ENCODE results near the gene CDC20B. TPM values are rescaled to one million over a fixed set of nuclear protein-coding genes. Genes with fewer than 3 reads are reported as not detected.

Gene CDC20B
- total RNA-seq, 1 experiment from 2014 or later: 0.08 TPM

DNA sequence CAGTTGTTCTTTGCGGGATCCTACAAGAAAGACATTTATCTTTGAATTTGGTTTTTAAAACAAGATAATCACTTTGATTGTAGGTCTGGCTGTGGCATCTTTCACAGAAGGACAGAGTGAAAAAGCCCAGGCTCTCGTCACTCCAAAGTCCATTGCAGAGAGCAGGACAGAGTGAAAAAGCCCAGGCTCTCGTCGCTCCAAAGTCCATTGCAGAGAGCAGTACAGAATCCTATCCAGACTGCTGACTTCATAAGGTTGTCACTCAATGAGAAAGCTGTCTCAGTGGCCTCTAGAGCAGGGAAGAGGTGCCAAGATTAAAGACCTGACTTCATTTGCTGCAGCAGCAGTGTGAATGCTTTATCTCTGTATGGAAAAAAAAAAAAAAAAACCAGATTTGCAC is 29.4 kb downstream of the CDC20B start:
- DNase-seq (ENCODE audit: low read depth, low spot score): no peak
- H3K27me3 ChIP-seq (ENCODE audit: control insufficient read depth, insufficient read depth, low read length): peaks cover 9% of the 10 kb centered on the region
- ChIA-PET CTCF (interaction anchor here (0.6 to 0.7 kb wide), 2 partner anchors 24 to 519 kb away, joined by 3 to 7 read pairs; no protein-coding TSS in a partner anchor), POLR2A (no interaction called here)
- no peaks in the 10 kb centered on the region for H3K4me1 ChIP-seq (ENCODE audit: control insufficient read depth, insufficient read depth, low read length)
- intact Hi-C loops (cut with micrococcal nuclease; ENCODE audit: unreplicated experiment): loop anchor here (10.0 kb wide), 1 partner anchor 199 kb away; no protein-coding TSS in a partner anchor
- H3K36me3 ChIP-seq (ENCODE audit: control insufficient read depth, insufficient read depth, low read length): no peaks in the 10 kb centered on the region
- TF ChIP-seq CTCF (IDR thresholded peaks at IDR 0.05) (no peak), POLR2AphosphoS5 (IDR thresholded peaks at IDR 0.05; ENCODE audit: low read depth, low read length) (no peak), SIN3A (IDR thresholded peaks at IDR 0.05; ENCODE audit: borderline replicate concordance, insufficient read depth, low read depth, low read length) (no peak), TCF7L2 (IDR thresholded peaks at IDR 0.05; ENCODE audit: low read depth, low read length) (no peak)
- TF ChIP-seq, protein P1, sequence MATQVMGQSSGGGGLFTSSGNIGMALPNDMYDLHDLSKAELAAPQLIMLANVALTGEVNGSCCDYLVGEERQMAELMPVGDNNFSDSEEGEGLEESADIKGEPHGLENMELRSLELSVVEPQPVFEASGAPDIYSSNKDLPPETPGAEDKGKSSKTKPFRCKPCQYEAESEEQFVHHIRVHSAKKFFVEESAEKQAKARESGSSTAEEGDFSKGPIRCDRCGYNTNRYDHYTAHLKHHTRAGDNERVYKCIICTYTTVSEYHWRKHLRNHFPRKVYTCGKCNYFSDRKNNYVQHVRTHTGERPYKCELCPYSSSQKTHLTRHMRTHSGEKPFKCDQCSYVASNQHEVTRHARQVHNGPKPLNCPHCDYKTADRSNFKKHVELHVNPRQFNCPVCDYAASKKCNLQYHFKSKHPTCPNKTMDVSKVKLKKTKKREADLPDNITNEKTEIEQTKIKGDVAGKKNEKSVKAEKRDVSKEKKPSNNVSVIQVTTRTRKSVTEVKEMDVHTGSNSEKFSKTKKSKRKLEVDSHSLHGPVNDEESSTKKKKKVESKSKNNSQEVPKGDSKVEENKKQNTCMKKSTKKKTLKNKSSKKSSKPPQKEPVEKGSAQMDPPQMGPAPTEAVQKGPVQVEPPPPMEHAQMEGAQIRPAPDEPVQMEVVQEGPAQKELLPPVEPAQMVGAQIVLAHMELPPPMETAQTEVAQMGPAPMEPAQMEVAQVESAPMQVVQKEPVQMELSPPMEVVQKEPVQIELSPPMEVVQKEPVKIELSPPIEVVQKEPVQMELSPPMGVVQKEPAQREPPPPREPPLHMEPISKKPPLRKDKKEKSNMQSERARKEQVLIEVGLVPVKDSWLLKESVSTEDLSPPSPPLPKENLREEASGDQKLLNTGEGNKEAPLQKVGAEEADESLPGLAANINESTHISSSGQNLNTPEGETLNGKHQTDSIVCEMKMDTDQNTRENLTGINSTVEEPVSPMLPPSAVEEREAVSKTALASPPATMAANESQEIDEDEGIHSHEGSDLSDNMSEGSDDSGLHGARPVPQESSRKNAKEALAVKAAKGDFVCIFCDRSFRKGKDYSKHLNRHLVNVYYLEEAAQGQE (IDR thresholded peaks at IDR 0.05; ENCODE audit: insufficient read depth in 1 of 2, low read depth in 2 of 2, low read length in 1 of 2): no peak
- H3K9me3 ChIP-seq (ENCODE audit: control insufficient read depth, insufficient read depth, low read depth, low read length): no peaks in the 10 kb centered on the region
- BruUV-seq (replicated peaks): no TSS peak
- in situ Hi-C loops (cut with HindIII; ENCODE audit: low pct_unique_long_range_greater_than_20kb, low sequenced_read_pairs): no loop called here
- ATAC-seq: no peak
- H3K4me3 ChIP-seq (ENCODE audit: low read depth in 2 of 2, low read length in 2 of 2): no peak overlapping the region
- no peak overlapping the region for H3K27ac ChIP-seq (ENCODE audit: low read length)

DNA sequence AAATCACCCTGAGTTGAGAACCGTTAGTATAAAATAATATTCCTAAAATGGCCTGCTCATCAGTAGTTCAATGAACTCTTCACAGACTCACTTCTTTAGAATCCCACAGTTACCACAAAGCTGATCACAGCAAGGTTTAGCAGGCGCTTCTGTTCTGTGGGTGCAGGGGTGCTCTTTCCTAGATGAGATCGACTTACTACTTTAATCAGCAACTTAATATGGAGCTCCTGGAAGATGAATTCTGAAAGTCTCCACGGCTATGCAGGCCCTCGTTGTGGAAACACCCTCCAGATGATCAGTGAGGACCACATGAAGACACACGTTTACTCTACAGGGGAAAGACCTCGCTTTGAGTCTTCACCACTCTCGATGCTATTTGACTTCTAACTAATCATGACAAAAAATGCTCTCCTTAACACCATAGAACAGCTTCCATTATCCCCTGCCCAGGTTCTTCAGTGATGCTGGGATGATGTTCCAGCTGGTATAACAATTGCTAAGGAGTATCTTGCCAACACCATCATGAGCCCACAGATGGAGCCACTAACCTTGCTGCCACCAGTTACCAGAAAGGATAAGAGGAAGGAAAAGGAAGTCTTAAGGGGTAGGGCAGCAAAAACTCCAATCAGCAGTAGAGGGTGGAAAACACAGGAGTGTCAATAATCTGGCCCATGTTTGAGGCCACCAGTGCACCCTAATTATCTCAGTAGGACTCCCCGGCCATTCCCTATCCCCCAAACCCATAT is 30.9 kb downstream of the CDC20B start:
- H3K4me1 ChIP-seq (ENCODE audit: control insufficient read depth, insufficient read depth, low read length): no peaks in the 10 kb centered on the region
- H3K4me3 ChIP-seq (ENCODE audit: low read depth in 2 of 2, low read length in 2 of 2): no peak overlapping the region
- no peaks in the 10 kb centered on the region for H3K36me3 ChIP-seq (ENCODE audit: control insufficient read depth, insufficient read depth, low read length)
- H3K27ac ChIP-seq (ENCODE audit: low read length): no peak overlapping the region
- peaks cover 7% of the 10 kb centered on the region for H3K27me3 ChIP-seq (ENCODE audit: control insufficient read depth, insufficient read depth, low read length)
- no peaks in the 10 kb centered on the region for H3K9me3 ChIP-seq (ENCODE audit: control insufficient read depth, insufficient read depth, low read depth, low read length)
- ATAC-seq (no peak), DNase-seq (ENCODE audit: low read depth, low spot score) (no peak)
- BruUV-seq (replicated peaks): no TSS peak
- TF ChIP-seq TCF7L2 (IDR thresholded peaks at IDR 0.05; ENCODE audit: low read depth, low read length) (no peak), CTCF (IDR thresholded peaks at IDR 0.05) (no peak), POLR2AphosphoS5 (IDR thresholded peaks at IDR 0.05; ENCODE audit: low read depth, low read length) (no peak), SIN3A (IDR thresholded peaks at IDR 0.05; ENCODE audit: borderline replicate concordance, insufficient read depth, low read depth, low read length) (no peak)
- TF ChIP-seq, protein P1 (IDR thresholded peaks at IDR 0.05; ENCODE audit: insufficient read depth in 1 of 2, low read depth in 2 of 2, low read length in 1 of 2): no peak
- ChIA-PET CTCF (interaction anchor here (0.8 kb wide), 1 partner anchor 198 kb away, joined by 4 read pairs; no protein-coding TSS in a partner anchor), POLR2A (no interaction called here)
- intact Hi-C loops (cut with micrococcal nuclease; ENCODE audit: unreplicated experiment) (loop anchor here (10.0 kb wide), 1 partner anchor 197 kb away; no protein-coding TSS in a partner anchor), in situ Hi-C loops (cut with HindIII; ENCODE audit: low pct_unique_long_range_greater_than_20kb, low sequenced_read_pairs) (no loop called here)
